ENCODE measurements around the gene SLC4A5.

The SLC4A5 gene

DNA sequence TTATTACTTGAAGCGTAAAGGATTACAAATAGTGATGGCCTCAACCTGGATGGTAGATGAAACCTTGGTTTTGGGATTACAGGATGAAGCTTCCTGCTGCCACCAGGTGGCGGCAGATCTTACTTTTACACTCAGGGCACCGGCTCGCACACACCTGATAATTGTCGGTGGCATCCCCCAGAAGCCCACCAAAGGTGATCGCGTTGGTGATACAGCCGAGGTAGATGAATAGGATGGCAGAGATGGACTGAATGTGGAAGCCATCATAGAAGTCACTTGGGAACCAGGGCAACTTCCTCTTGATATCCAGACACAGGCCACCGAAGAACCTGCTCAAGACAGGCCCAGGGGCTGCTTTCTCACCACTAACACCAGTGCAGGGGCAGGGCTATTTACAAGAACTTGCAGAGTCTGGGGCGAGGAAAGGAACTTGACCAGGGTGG lies 93.0 kb downstream of the SLC4A5 start:
- no peaks in the 10 kb centered on the region for H3K4me1 ChIP-seq (ENCODE audit: insufficient read depth, insufficient read length)
- DNase-seq (ENCODE audit: low read depth, low spot score), result peak; percentile 44
- H3K36me3 ChIP-seq (ENCODE audit: insufficient read depth, insufficient read length, low read length), result no peaks in the 10 kb centered on the region
- TF ChIP-seq ZNF274 (IDR thresholded peaks at IDR 0.05; ENCODE audit: low read depth, low read length), result no peak
- TF ChIP-seq YY1 (IDR thresholded peaks at IDR 0.05; ENCODE audit: insufficient read depth, insufficient read length), result no peak
- TF ChIP-seq SUZ12 (IDR thresholded peaks at IDR 0.05; ENCODE audit: extremely low read depth, insufficient read depth, insufficient read length), result no peak
- no peak overlapping the region for H3K9ac ChIP-seq (ENCODE audit: insufficient read length, low read depth)
- no peak overlapping the region for H3K4me3 ChIP-seq (ENCODE audit: insufficient read length, low read depth)
- no peaks in the 10 kb centered on the region for H3K9me3 ChIP-seq (ENCODE audit: insufficient read depth, low read length)
- H3K27me3 ChIP-seq (ENCODE audit: insufficient read depth, insufficient read length), result no peaks in the 10 kb centered on the region

DNA sequence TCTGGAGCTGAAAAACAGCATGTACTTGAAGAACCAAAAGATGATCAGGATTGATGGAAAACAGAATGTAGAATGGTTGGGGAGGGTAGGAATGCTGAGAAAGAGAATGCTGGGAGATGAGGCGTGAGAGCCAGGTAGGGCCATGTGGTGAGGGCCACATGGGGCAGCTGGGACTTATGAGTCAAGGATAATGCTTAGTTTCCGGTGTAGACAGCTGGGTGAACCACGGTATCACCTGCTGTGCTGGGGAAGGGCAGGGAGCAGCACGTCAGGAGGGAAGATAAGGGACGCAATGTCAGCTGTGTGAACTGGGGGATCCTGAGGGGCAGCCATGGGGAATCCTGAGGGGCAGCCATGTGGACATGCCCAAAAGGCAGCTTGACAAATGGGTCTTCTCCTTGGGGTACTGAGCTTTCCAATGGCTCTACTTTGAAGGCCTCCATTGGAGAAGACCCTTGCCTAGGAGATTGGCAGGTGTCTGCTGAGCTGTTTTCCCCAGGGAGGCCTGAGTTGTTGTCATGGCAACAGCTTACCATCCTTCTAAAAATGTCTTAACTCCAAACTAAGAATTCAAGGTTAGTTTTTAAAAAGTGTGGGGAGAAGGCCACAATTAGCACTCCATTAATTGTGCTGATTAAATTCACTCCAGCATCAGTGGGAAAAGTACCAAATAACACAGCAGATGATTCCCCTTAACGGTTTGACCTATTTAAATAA lies 93.7 kb downstream of the SLC4A5 start:
- no peak for TF ChIP-seq YY1 (IDR thresholded peaks at IDR 0.05; ENCODE audit: insufficient read depth, insufficient read length)
- TF ChIP-seq ZNF274 (IDR thresholded peaks at IDR 0.05; ENCODE audit: low read depth, low read length), result no peak
- no peak for TF ChIP-seq SUZ12 (IDR thresholded peaks at IDR 0.05; ENCODE audit: extremely low read depth, insufficient read depth, insufficient read length)
- Histone ChIP-seq H3K27me3 (ENCODE audit: insufficient read depth, insufficient read length) (no peaks in the 10 kb centered on the region), H3K9me3 (ENCODE audit: insufficient read depth, low read length) (no peaks in the 10 kb centered on the region), H3K4me3 (ENCODE audit: insufficient read length, low read depth) (no peak overlapping the region), H3K36me3 (ENCODE audit: insufficient read depth, insufficient read length, low read length) (no peaks in the 10 kb centered on the region), H3K9ac (ENCODE audit: insufficient read length, low read depth) (no peak overlapping the region), H3K4me1 (ENCODE audit: insufficient read depth, insufficient read length) (no peaks in the 10 kb centered on the region)
- DNase-seq (ENCODE audit: low read depth, low spot score), result no peak

DNA sequence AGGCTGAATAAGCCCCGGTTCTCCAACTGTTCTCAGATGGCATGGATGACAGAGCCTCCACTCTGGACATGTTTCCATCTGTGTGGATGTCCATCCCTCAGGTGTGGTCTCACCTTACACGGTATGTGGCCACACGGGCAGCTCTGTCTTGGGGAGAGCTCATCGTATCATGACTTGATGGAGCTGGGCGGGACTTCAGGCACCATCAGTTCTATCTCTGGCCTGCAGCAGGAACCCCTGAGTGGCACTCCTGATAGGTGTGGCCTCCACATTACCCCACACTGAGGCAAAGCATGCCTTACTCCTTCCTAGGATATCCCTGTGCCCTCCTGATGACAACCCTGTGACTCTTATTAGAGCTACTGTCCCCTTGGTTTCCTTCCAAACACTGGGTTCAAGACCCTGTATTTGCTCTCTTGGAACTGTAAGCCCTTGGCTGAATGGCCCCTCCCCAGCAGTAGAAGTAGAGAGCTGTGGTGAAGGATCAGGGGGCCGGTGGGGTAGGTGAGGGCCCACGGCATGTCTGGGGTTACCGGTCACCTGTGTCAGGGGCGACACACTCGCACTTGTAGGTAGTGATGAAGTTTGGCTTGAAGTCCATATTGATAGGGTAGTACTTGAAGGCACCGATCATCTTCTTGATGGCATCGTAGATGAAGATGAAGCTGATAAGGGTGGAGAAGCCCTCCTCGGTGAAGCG lies 96.6 kb downstream of the SLC4A5 start:
- no peaks in the 10 kb centered on the region for H3K27me3 ChIP-seq (ENCODE audit: insufficient read depth, insufficient read length)
- H3K9me3 ChIP-seq (ENCODE audit: insufficient read depth, low read length), result no peaks in the 10 kb centered on the region
- TF ChIP-seq SUZ12 (IDR thresholded peaks at IDR 0.05; ENCODE audit: extremely low read depth, insufficient read depth, insufficient read length), result no peak
- TF ChIP-seq ZNF274 (IDR thresholded peaks at IDR 0.05; ENCODE audit: low read depth, low read length), result no peak
- no peak for TF ChIP-seq YY1 (IDR thresholded peaks at IDR 0.05; ENCODE audit: insufficient read depth, insufficient read length)
- no peak overlapping the region for H3K9ac ChIP-seq (ENCODE audit: insufficient read length, low read depth)
- no peak for DNase-seq (ENCODE audit: low read depth, low spot score)
- no peak overlapping the region for H3K4me3 ChIP-seq (ENCODE audit: insufficient read length, low read depth)
- no peaks in the 10 kb centered on the region for H3K36me3 ChIP-seq (ENCODE audit: insufficient read depth, insufficient read length, low read length)
- no peaks in the 10 kb centered on the region for H3K4me1 ChIP-seq (ENCODE audit: insufficient read depth, insufficient read length)

DNA sequence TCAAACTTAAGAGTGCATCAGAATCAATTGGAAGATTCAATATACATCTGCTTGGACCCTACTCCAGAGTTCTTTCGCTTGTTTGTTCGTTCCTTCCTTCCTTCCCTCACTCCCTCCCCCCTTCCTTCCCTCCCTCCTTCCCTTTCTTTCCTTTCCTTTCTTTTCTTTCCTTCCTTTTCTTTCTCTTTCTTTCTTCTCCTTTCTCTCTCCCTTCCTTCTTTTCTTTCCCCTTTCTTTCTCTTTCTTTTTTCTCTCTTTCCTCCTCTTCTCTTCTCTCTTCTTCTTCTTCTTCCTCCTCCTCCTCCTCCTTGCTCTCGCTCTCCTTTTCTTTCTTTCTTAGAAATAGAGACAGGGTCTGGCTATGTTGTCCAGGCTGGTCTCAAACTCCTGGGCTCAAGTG lies 98.9 kb downstream of the SLC4A5 start:
- H3K36me3 ChIP-seq (ENCODE audit: insufficient read depth, insufficient read length, low read length), result no peaks in the 10 kb centered on the region
- H3K27me3 ChIP-seq (ENCODE audit: insufficient read depth, insufficient read length), result no peaks in the 10 kb centered on the region
- no peak for DNase-seq (ENCODE audit: low read depth, low spot score)
- H3K9ac ChIP-seq (ENCODE audit: insufficient read length, low read depth), result no peak overlapping the region
- no peaks in the 10 kb centered on the region for H3K9me3 ChIP-seq (ENCODE audit: insufficient read depth, low read length)
- TF ChIP-seq YY1 (IDR thresholded peaks at IDR 0.05; ENCODE audit: insufficient read depth, insufficient read length) (no peak), SUZ12 (IDR thresholded peaks at IDR 0.05; ENCODE audit: extremely low read depth, insufficient read depth, insufficient read length) (no peak), ZNF274 (IDR thresholded peaks at IDR 0.05; ENCODE audit: low read depth, low read length) (no peak)
- H3K4me3 ChIP-seq (ENCODE audit: insufficient read length, low read depth), result no peak overlapping the region
- no peaks in the 10 kb centered on the region for H3K4me1 ChIP-seq (ENCODE audit: insufficient read depth, insufficient read length)

DNA sequence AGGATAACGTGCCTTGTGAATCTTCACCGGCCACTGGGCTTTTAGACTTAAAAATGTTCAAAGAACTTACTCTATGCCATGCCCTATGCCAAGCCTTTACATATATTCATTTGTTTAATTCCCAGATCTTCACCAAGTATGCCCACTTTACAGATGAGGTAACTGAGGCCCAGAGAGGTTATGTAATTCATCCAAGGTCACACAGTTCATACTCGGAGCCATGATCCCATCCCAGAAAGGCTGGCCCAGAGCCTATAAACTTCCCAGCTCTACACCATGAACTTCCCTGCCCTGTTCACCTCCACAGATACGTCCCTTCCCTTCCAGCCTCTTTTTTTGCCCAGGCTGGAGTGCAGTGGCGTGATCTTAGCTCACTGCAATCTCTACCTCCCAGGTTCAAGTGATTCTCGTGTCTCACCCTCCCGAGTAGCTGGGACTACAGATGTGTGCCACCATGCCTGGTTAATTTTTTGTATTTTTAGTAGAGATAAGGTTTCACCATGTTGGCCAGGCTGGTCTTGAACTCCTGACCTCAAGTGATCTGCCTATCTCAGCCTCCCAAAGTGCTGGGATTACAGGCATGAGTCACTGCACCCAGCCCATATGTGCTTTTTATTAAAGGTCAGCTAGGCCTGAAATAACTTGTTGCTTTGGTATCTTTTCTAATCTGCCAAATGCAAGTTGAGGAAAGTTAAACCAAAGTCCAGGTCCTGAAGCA lies 100.7 kb downstream of the SLC4A5 start:
- DNase-seq (ENCODE audit: low read depth, low spot score), result no peak
- no peak for TF ChIP-seq YY1 (IDR thresholded peaks at IDR 0.05; ENCODE audit: insufficient read depth, insufficient read length)
- TF ChIP-seq SUZ12 (IDR thresholded peaks at IDR 0.05; ENCODE audit: extremely low read depth, insufficient read depth, insufficient read length), result no peak
- no peak for TF ChIP-seq ZNF274 (IDR thresholded peaks at IDR 0.05; ENCODE audit: low read depth, low read length)
- Histone ChIP-seq H3K27me3 (ENCODE audit: insufficient read depth, insufficient read length) (no peaks in the 10 kb centered on the region), H3K9me3 (ENCODE audit: insufficient read depth, low read length) (no peaks in the 10 kb centered on the region), H3K4me3 (ENCODE audit: insufficient read length, low read depth) (no peak overlapping the region), H3K4me1 (ENCODE audit: insufficient read depth, insufficient read length) (no peaks in the 10 kb centered on the region), H3K36me3 (ENCODE audit: insufficient read depth, insufficient read length, low read length) (no peaks in the 10 kb centered on the region), H3K9ac (ENCODE audit: insufficient read length, low read depth) (no peak overlapping the region)

DNA sequence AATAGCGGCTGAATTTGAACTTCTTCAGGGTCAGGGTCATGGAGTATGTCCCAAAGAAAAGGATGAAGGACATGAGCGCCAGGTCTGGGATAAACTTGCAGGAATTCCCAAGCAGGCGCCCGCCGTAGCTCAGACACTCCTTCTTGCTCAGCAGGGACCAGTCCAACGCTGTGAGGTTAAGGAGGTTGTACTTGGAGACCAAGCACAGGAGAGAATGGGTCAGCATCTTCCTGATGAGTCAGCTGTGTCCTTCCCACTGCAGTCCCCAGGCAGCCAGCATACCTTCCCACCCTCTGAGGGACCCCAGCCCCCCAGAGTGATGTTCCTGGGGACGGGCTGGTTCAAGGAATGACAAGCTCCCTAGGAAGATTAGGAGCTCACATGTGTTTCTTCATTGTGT lies 103.9 kb downstream of the SLC4A5 start:
- Histone ChIP-seq H3K9ac (ENCODE audit: insufficient read length, low read depth) (no peak overlapping the region), H3K27me3 (ENCODE audit: insufficient read depth, insufficient read length) (no peaks in the 10 kb centered on the region), H3K36me3 (ENCODE audit: insufficient read depth, insufficient read length, low read length) (no peaks in the 10 kb centered on the region), H3K4me3 (ENCODE audit: insufficient read length, low read depth) (no peak overlapping the region), H3K9me3 (ENCODE audit: insufficient read depth, low read length) (no peaks in the 10 kb centered on the region), H3K4me1 (ENCODE audit: insufficient read depth, insufficient read length) (no peaks in the 10 kb centered on the region)
- TF ChIP-seq ZNF274 (IDR thresholded peaks at IDR 0.05; ENCODE audit: low read depth, low read length) (no peak), SUZ12 (IDR thresholded peaks at IDR 0.05; ENCODE audit: extremely low read depth, insufficient read depth, insufficient read length) (no peak)
- DNase-seq (ENCODE audit: low read depth, low spot score), result no peak

DNA sequence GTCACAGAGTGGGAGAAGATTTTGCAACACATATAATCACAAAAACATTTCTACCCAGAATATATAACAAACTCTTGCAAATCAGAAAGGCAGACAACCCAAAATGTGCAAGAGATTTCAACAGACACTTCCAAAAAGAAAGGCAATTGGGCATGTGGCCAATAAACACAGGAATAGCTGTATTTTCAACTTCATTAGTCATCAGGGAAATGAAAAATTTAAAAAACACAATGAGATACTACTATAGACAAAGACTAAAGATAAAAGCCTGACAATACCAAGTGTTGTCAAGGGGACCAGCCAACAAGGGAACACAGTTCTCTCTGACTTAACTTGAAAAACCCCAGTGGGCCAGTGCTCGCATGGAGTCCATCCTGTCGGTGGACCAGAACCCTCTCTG lies 104.3 kb downstream of the SLC4A5 start:
- Histone ChIP-seq H3K4me3 (ENCODE audit: insufficient read length, low read depth) (no peak overlapping the region), H3K4me1 (ENCODE audit: insufficient read depth, insufficient read length) (no peaks in the 10 kb centered on the region), H3K9ac (ENCODE audit: insufficient read length, low read depth) (no peak overlapping the region), H3K9me3 (ENCODE audit: insufficient read depth, low read length) (no peaks in the 10 kb centered on the region), H3K36me3 (ENCODE audit: insufficient read depth, insufficient read length, low read length) (no peaks in the 10 kb centered on the region), H3K27me3 (ENCODE audit: insufficient read depth, insufficient read length) (no peaks in the 10 kb centered on the region)
- no peak for DNase-seq (ENCODE audit: low read depth, low spot score)
- no peak for TF ChIP-seq YY1 (IDR thresholded peaks at IDR 0.05; ENCODE audit: insufficient read depth, insufficient read length)
- TF ChIP-seq SUZ12 (IDR thresholded peaks at IDR 0.05; ENCODE audit: extremely low read depth, insufficient read depth, insufficient read length), result no peak
- TF ChIP-seq ZNF274 (IDR thresholded peaks at IDR 0.05; ENCODE audit: low read depth, low read length), result no peak

Data from NT2/D1 (cell line).